AG09319 (cell line): ENCODE results near the gene DOCK1.
A peak's percentile ranks its signal among the peaks of the same experiment; 100 is the strongest.

Source experiments
- DNase-seq: peaks from one replicate; pipeline ENCODE4 v3.0.0-alpha.2; 2010; ENCODE audit warnings: low read depth; ENCODE audit errors: extremely low read depth
- TF ChIP-seq, protein P1 (sequence below): IDR thresholded peaks from 2 replicates; pipeline ENCODE4 v1.5.1; 2011; ENCODE audit warnings: low read depth, mild to moderate bottlenecking, inconsistent platforms, low read length, moderate library complexity

Gene DOCK1

DNA sequence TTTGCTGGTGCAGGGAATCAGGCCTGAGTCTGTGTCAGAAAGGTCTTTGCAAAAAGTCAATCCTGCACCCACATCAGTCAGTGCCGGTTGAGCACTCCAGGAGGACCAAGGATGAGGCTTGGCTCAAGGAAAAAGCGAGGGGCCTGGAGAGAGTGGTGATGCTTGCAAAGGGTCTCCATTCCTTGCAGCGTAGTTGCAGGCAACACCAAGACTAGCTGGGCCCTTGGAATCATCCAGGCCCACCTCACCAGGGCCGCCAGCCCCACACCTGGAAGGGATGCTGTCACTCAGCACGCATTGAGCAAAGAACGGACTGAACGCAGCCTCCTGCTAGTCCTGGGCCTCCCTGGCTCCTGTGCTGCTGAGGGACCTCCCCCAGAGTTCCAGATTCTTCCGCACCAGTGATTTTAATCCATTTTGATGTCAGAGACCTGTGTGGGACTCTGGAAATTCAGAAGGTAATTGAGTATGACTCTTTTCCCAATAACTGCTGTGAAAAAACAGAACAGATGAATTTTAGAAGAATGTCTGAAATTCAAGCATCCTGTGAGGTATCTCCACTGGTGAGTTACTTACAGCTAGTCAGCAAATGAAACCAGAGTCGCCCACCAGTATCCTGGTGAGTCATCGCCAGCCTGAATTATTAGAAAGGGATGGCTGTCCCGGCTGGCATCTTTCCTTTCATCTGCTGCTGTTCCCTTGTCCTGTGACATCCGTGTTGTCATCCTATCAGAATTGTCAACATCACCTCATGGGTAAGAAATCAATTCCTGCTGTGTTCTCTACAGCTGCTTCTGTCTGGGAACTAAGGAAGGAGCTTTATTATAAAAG is 493.1 kb downstream of the DOCK1 start:
- TF ChIP-seq, protein P1, sequence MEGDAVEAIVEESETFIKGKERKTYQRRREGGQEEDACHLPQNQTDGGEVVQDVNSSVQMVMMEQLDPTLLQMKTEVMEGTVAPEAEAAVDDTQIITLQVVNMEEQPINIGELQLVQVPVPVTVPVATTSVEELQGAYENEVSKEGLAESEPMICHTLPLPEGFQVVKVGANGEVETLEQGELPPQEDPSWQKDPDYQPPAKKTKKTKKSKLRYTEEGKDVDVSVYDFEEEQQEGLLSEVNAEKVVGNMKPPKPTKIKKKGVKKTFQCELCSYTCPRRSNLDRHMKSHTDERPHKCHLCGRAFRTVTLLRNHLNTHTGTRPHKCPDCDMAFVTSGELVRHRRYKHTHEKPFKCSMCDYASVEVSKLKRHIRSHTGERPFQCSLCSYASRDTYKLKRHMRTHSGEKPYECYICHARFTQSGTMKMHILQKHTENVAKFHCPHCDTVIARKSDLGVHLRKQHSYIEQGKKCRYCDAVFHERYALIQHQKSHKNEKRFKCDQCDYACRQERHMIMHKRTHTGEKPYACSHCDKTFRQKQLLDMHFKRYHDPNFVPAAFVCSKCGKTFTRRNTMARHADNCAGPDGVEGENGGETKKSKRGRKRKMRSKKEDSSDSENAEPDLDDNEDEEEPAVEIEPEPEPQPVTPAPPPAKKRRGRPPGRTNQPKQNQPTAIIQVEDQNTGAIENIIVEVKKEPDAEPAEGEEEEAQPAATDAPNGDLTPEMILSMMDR = no peak
- no peak for DNase-seq

DNA sequence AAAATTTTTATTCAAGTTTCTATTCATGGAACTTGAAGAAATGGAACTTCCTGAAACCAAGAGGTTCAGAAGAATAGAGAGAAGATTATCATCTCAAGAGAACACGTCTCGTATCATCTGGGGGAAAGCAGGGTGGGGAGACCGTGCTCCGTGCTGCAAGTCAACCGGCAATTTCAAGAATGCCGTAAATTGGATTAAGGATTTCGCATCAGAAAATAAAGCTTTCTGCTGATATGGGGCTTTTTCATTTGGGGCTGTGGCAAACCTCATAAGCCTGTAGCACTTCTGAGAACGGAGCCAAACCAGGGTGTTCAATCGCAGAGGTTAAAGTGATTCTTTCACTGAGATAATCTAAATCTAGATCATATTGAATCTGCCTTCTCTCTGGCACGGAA is 493.7 kb downstream of the DOCK1 start:
- DNase-seq = no peak
- TF ChIP-seq, protein P1 = no peak

DNA sequence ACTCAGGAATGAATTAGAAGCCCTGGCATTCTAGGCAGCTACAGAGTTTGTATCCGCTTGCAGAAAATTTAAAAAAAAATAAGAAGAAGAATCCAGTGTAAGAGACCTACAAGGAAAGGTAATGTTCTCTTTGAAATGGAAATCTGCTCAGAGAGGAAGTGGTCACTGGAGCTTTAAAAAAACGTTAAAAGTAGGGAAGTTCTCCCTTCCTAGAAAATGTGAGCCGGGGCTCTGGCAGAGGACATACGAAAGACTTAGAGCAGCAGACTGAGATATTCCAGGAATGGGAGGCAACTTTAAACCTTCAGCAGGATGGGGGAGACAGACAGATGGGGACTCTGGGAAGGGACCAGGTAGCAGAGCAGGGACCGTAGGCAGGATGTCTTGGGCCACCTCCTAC is 494.4 kb downstream of the DOCK1 start:
- TF ChIP-seq, protein P1 = no peak
- no peak for DNase-seq

DNA sequence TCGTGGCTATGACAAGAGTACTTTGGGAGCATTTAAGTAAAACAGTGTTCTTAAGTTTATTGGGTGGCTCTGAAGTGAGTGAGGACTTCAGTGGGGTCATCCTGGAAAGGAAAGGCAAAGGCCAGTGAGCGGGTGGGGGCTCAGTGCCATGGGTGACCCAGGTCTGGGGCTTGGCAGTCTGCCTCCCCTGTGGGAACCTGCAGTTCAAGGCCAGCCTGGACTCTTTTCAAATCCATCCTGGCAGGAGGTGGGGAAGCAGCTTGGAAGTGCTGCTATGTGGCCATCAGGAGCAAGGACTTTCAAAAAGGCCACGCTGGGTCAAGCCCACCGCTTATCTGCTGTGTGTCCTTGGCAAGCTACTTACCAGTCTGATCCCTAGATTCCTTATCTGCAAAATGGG is 495.0 kb downstream of the DOCK1 start:
- DNase-seq = no peak
- TF ChIP-seq, protein P1 = no peak

GRCh38 chr10:127402596-127403409 is 497.6 kb downstream of the DOCK1 start:
- peak; percentile 54 for DNase-seq
- TF ChIP-seq, protein P1 = no peak

DNA sequence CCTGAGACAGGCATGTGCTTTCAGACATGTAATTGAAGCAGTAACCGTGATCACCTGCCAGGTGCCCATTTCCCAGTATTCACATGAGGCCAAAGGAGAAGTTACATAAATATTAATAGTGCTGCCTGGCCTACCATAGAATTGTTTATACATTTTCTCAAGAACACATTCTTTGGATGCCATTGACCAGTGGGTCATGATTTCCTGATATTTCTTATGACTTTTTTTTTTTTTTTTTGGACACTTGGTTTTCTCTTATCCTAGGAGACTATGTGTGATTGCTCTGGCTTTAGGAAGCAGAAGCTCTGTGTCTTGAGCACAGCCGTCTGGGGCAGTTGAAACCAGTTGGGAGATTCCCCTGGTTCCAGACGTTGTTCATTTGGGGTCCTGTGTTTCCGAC is 500.0 kb downstream of the DOCK1 start:
- peak; percentile 28 for DNase-seq
- TF ChIP-seq, protein P1 = no peak

- TF ChIP-seq, protein P1 = no peak
- DNase-seq = no peak
Measured at GRCh38 chr10:127406018-127406550, 500.9 kb downstream of the DOCK1 start.
